ENCODE measurements around the gene AP4E1.

- TF ChIP-seq ZNF274 (IDR thresholded peaks at IDR 0.05; ENCODE audit: low read depth, low read length) (no peak), YY1 (IDR thresholded peaks at IDR 0.05; ENCODE audit: insufficient read depth, insufficient read length) (no peak), SUZ12 (IDR thresholded peaks at IDR 0.05; ENCODE audit: extremely low read depth, insufficient read depth, insufficient read length) (no peak)
Observed at GRCh38 chr15:50959717-50960116, 51.2 kb downstream of the AP4E1 start.
